ENCODE data around the gene WBP4. TPM values are rescaled to one million over a fixed set of nuclear protein-coding genes. Genes with fewer than 3 reads are reported as not detected.

The WBP4 gene
- total RNA-seq, 1 donor = 8.7 TPM

GRCh38 chr13:41049480-41050440, 11.5 kb upstream of the WBP4 start:
- Histone ChIP-seq H4K20me1 (ENCODE audit: insufficient read depth, low read length) (peaks cover 20% of the 10 kb centered on the region), H3K4me3 (ENCODE audit: insufficient read depth, low read length) (no peak overlapping the region), H3K27me3 (ENCODE audit: insufficient read depth, low read length) (no peaks in the 10 kb centered on the region), H3K36me3 (ENCODE audit: insufficient read depth, low read length) (no peaks in the 10 kb centered on the region), H3K79me2 (ENCODE audit: insufficient read depth, low read length) (peaks cover 66% of the 10 kb centered on the region), H3K4me1 (ENCODE audit: insufficient read depth, low read length) (peaks cover 30% of the 10 kb centered on the region), H2AFZ (ENCODE audit: low read length) (no peak overlapping the region), H3K9me3 (ENCODE audit: low read depth, low read length) (no peaks in the 10 kb centered on the region), H3K27ac (ENCODE audit: low read depth, low read length) (no peak overlapping the region), H3K4me2 (ENCODE audit: insufficient read depth, low read length) (no peak overlapping the region)
- DNase-seq (ENCODE audit: insufficient read length, low spot score, missing footprints) = no peak
- TF ChIP-seq CTCF (IDR thresholded peaks at IDR 0.05; ENCODE audit: extremely low read depth, low read depth, low read length) = no peak

GRCh38 chr13:41052441-41052840, 8.9 kb upstream of the WBP4 start:
- H3K4me1 ChIP-seq (ENCODE audit: insufficient read depth, low read length) = peaks cover 36% of the 10 kb centered on the region
- no peak for TF ChIP-seq CTCF (IDR thresholded peaks at IDR 0.05; ENCODE audit: extremely low read depth, low read depth, low read length)
- no peaks in the 10 kb centered on the region for H3K27me3 ChIP-seq (ENCODE audit: insufficient read depth, low read length)
- H3K79me2 ChIP-seq (ENCODE audit: insufficient read depth, low read length) = peaks cover 92% of the 10 kb centered on the region
- H3K27ac ChIP-seq (ENCODE audit: low read depth, low read length) = peak overlapping the region; percentile 81
- no peak overlapping the region for H2AFZ ChIP-seq (ENCODE audit: low read length)
- H3K36me3 ChIP-seq (ENCODE audit: insufficient read depth, low read length) = no peaks in the 10 kb centered on the region
- no peak overlapping the region for H3K4me2 ChIP-seq (ENCODE audit: insufficient read depth, low read length)
- no peak overlapping the region for H3K4me3 ChIP-seq (ENCODE audit: insufficient read depth, low read length)
- peaks cover 37% of the 10 kb centered on the region for H4K20me1 ChIP-seq (ENCODE audit: insufficient read depth, low read length)
- H3K9me3 ChIP-seq (ENCODE audit: low read depth, low read length) = no peaks in the 10 kb centered on the region
- no peak for DNase-seq (ENCODE audit: insufficient read length, low spot score, missing footprints)

- Histone ChIP-seq H3K4me2 (ENCODE audit: insufficient read depth, low read length) (peak overlapping the region; percentile 83), H2AFZ (ENCODE audit: low read length) (peak overlapping the region; percentile 22), H4K20me1 (ENCODE audit: insufficient read depth, low read length) (peaks cover 42% of the 10 kb centered on the region), H3K27ac (ENCODE audit: low read depth, low read length) (peak overlapping the region; percentile 81), H3K9me3 (ENCODE audit: low read depth, low read length) (no peaks in the 10 kb centered on the region), H3K4me3 (ENCODE audit: insufficient read depth, low read length) (peak overlapping the region; percentile 49), H3K36me3 (ENCODE audit: insufficient read depth, low read length) (no peaks in the 10 kb centered on the region), H3K4me1 (ENCODE audit: insufficient read depth, low read length) (peaks cover 38% of the 10 kb centered on the region), H3K79me2 (ENCODE audit: insufficient read depth, low read length) (peaks cover 97% of the 10 kb centered on the region), H3K27me3 (ENCODE audit: insufficient read depth, low read length) (no peaks in the 10 kb centered on the region)
- DNase-seq (ENCODE audit: insufficient read length, low spot score, missing footprints) = peak; percentile 36
- no peak for TF ChIP-seq CTCF (IDR thresholded peaks at IDR 0.05; ENCODE audit: extremely low read depth, low read depth, low read length)
Measured at GRCh38 chr13:41053384-41053826, 7.9 kb upstream of the WBP4 start.

- no peak overlapping the region for H2AFZ ChIP-seq (ENCODE audit: low read length)
- H4K20me1 ChIP-seq (ENCODE audit: insufficient read depth, low read length) = peaks cover 40% of the 10 kb centered on the region
- no peaks in the 10 kb centered on the region for H3K27me3 ChIP-seq (ENCODE audit: insufficient read depth, low read length)
- peaks cover 47% of the 10 kb centered on the region for H3K4me1 ChIP-seq (ENCODE audit: insufficient read depth, low read length)
- H3K27ac ChIP-seq (ENCODE audit: low read depth, low read length) = peak overlapping the region; percentile 81
- DNase-seq (ENCODE audit: insufficient read length, low spot score, missing footprints) = peak; percentile 50
- H3K4me3 ChIP-seq (ENCODE audit: insufficient read depth, low read length) = peak overlapping the region; percentile 10
- H3K79me2 ChIP-seq (ENCODE audit: insufficient read depth, low read length) = peaks cover 98% of the 10 kb centered on the region
- TF ChIP-seq CTCF (IDR thresholded peaks at IDR 0.05; ENCODE audit: extremely low read depth, low read depth, low read length) = peak; percentile 64
- peak overlapping the region; percentile 83 for H3K4me2 ChIP-seq (ENCODE audit: insufficient read depth, low read length)
- H3K9me3 ChIP-seq (ENCODE audit: low read depth, low read length) = no peaks in the 10 kb centered on the region
- no peaks in the 10 kb centered on the region for H3K36me3 ChIP-seq (ENCODE audit: insufficient read depth, low read length)
Measured at GRCh38 chr13:41054212-41054877, 7.0 kb upstream of the WBP4 start.
